Activated CD8-positive, alpha-beta memory T cell treated with anti-CD3 and anti-CD28 coated beads, Interleukin-2, amount 10 ng/mL, durations not matched to agents 7 days and 5 days (primary cell): ENCODE measurements around the gene GUCA2B. TPM values are rescaled to one million over a fixed set of nuclear protein-coding genes. Genes with fewer than 3 reads are reported as not detected.

ENCODE experiments used
- ATAC-seq: fragments of 150-1000 bp; cut with Tn5 transposase; one replicate; pipeline ENCODE4 v1.10.0; 2021; ENCODE audit warnings: moderate library complexity
- CTCF ChIA-PET: fragments of 350-600 bp; sonication (Branson Sonifier 250); formaldehyde crosslinking; loops from one replicate; lab custom pipeline; 2021; ENCODE audit warnings: antibody characterized with exemption; lab: Charles Lee
- DNase-seq: peaks from one replicate; pipeline ENCODE4 v3.0.0-alpha.2; 2020
- H3K27ac Mint-ChIP-seq: one replicate; pipeline ENCODE4 v1.8.0; 2021; ENCODE audit warnings: mild to moderate bottlenecking, mixed read lengths
- H3K27me3 Mint-ChIP-seq: one replicate; pipeline ENCODE4 v1.8.0; 2021; ENCODE audit warnings: mixed read lengths
- H3K36me3 Mint-ChIP-seq: one replicate; pipeline ENCODE4 v1.8.0; 2021; ENCODE audit warnings: mild to moderate bottlenecking, mixed read lengths
- H3K4me1 Mint-ChIP-seq: one replicate; pipeline ENCODE4 v1.8.0; 2021; ENCODE audit warnings: mixed read lengths
- H3K4me3 Mint-ChIP-seq: one replicate; pipeline ENCODE4 v1.8.0; 2021; ENCODE audit warnings: mild to moderate bottlenecking, moderate library complexity, mixed read lengths
- H3K9me3 Mint-ChIP-seq: one replicate; pipeline ENCODE4 v1.8.0; 2022; ENCODE audit warnings: low read depth, mixed read lengths
- total RNA-seq, 2 experiments: library from RNA; stranded (reverse); gene quantifications; one replicate each; pipeline ENCODE4 v1.2.3, GENCODE V29; 2021

Gene GUCA2B
- total RNA-seq, 2 experiments from 2014 or later: not detected

- H3K9me3 Mint-ChIP-seq: no peaks in the 10 kb centered on the region
- H3K27me3 Mint-ChIP-seq: peaks cover 5% of the 10 kb centered on the region
- H3K36me3 Mint-ChIP-seq: no peaks in the 10 kb centered on the region
- DNase-seq (no peak), ATAC-seq (no peak)
- CTCF ChIA-PET: no interaction called here
- no peak overlapping the region for H3K4me3 Mint-ChIP-seq
- H3K4me1 Mint-ChIP-seq: no peaks in the 10 kb centered on the region
- H3K27ac Mint-ChIP-seq: no peak overlapping the region
Measured at GRCh38 chr1:42133809-42134526, 19.2 kb upstream of the GUCA2B start.

- Mint-ChIP-seq H3K27ac (no peak overlapping the region), H3K4me1 (no peaks in the 10 kb centered on the region), H3K36me3 (no peaks in the 10 kb centered on the region), H3K27me3 (peaks cover 2% of the 10 kb centered on the region), H3K9me3 (no peaks in the 10 kb centered on the region), H3K4me3 (no peak overlapping the region)
- CTCF ChIA-PET: no interaction called here
- DNase-seq: no peak
- no peak for ATAC-seq
Measured at GRCh38 chr1:42135426-42135825, 17.8 kb upstream of the GUCA2B start.

GRCh38 chr1:42136466-42136865 lies 16.7 kb upstream of the GUCA2B start:
- Mint-ChIP-seq H3K9me3 (no peaks in the 10 kb centered on the region), H3K27ac (no peak overlapping the region), H3K4me1 (no peaks in the 10 kb centered on the region), H3K4me3 (no peak overlapping the region), H3K27me3 (peaks cover 2% of the 10 kb centered on the region), H3K36me3 (no peaks in the 10 kb centered on the region)
- DNase-seq (no peak), ATAC-seq (no peak)
- CTCF ChIA-PET: no interaction called here

- no peak overlapping the region for H3K4me3 Mint-ChIP-seq
- no peaks in the 10 kb centered on the region for H3K4me1 Mint-ChIP-seq
- no peak for DNase-seq
- peaks cover 2% of the 10 kb centered on the region for H3K27me3 Mint-ChIP-seq
- no peaks in the 10 kb centered on the region for H3K9me3 Mint-ChIP-seq
- no peak overlapping the region for H3K27ac Mint-ChIP-seq
- H3K36me3 Mint-ChIP-seq: no peaks in the 10 kb centered on the region
- no peak for ATAC-seq
- CTCF ChIA-PET: interaction anchor here (1.2 kb wide), 1 partner anchor 37 kb away, joined by 3 read pairs; no protein-coding TSS in a partner anchor
Measured at GRCh38 chr1:42137766-42138165, 15.4 kb upstream of the GUCA2B start.

GRCh38 chr1:42138586-42138985 lies 14.6 kb upstream of the GUCA2B start:
- no peak overlapping the region for H3K4me3 Mint-ChIP-seq
- H3K27ac Mint-ChIP-seq: no peak overlapping the region
- H3K9me3 Mint-ChIP-seq: no peaks in the 10 kb centered on the region
- H3K36me3 Mint-ChIP-seq: no peaks in the 10 kb centered on the region
- DNase-seq: no peak
- peaks cover 6% of the 10 kb centered on the region for H3K4me1 Mint-ChIP-seq
- H3K27me3 Mint-ChIP-seq: peaks cover 7% of the 10 kb centered on the region
- CTCF ChIA-PET: interaction anchor here (1.2 kb wide), 1 partner anchor 36 kb away, joined by 3 read pairs; no protein-coding TSS in a partner anchor
- ATAC-seq: no peak

GRCh38 chr1:42139444-42139843 lies 13.8 kb upstream of the GUCA2B start:
- CTCF ChIA-PET: no interaction called here
- peaks cover 7% of the 10 kb centered on the region for H3K4me1 Mint-ChIP-seq
- H3K27me3 Mint-ChIP-seq: peaks cover 8% of the 10 kb centered on the region
- no peak overlapping the region for H3K4me3 Mint-ChIP-seq
- no peaks in the 10 kb centered on the region for H3K9me3 Mint-ChIP-seq
- DNase-seq (no peak), ATAC-seq (no peak)
- H3K27ac Mint-ChIP-seq: no peak overlapping the region
- H3K36me3 Mint-ChIP-seq: no peaks in the 10 kb centered on the region

GRCh38 chr1:42140191-42140590 lies 13.0 kb upstream of the GUCA2B start:
- H3K27ac Mint-ChIP-seq: no peak overlapping the region
- H3K4me1 Mint-ChIP-seq: peaks cover 7% of the 10 kb centered on the region
- H3K9me3 Mint-ChIP-seq: no peaks in the 10 kb centered on the region
- ATAC-seq (no peak), DNase-seq (no peak)
- H3K27me3 Mint-ChIP-seq: peaks cover 10% of the 10 kb centered on the region
- H3K4me3 Mint-ChIP-seq: no peak overlapping the region
- H3K36me3 Mint-ChIP-seq: no peaks in the 10 kb centered on the region
- CTCF ChIA-PET: no interaction called here

- CTCF ChIA-PET: interaction anchor here (2.2 kb wide), 1 partner anchor 32 kb away, joined by 5 read pairs; no protein-coding TSS in a partner anchor
- no peaks in the 10 kb centered on the region for H3K36me3 Mint-ChIP-seq
- peaks cover 12% of the 10 kb centered on the region for H3K27me3 Mint-ChIP-seq
Measured at GRCh38 chr1:42141978-42142377, 11.2 kb upstream of the GUCA2B start.

GRCh38 chr1:42142894-42143675 lies 10.1 kb upstream of the GUCA2B start:
- Mint-ChIP-seq H3K36me3 (no peaks in the 10 kb centered on the region), H3K27ac (no peak overlapping the region), H3K27me3 (peaks cover 12% of the 10 kb centered on the region), H3K9me3 (no peaks in the 10 kb centered on the region), H3K4me3 (no peak overlapping the region), H3K4me1 (peaks cover 7% of the 10 kb centered on the region)
- DNase-seq: no peak
- CTCF ChIA-PET: interaction anchor here (2.2 kb wide), 1 partner anchor 31 kb away, joined by 5 read pairs; no protein-coding TSS in a partner anchor
- no peak for ATAC-seq

More at GRCh38 chr1:42141978-42142377, 11.2 kb upstream of the GUCA2B start:
- ATAC-seq (no peak), DNase-seq (no peak)
- no peaks in the 10 kb centered on the region for H3K9me3 Mint-ChIP-seq
- H3K27ac Mint-ChIP-seq: no peak overlapping the region
- no peak overlapping the region for H3K4me3 Mint-ChIP-seq
- peaks cover 7% of the 10 kb centered on the region for H3K4me1 Mint-ChIP-seq

GRCh38 chr1:42143896-42144710 lies 9.1 kb upstream of the GUCA2B start:
- no peak for ATAC-seq
- Mint-ChIP-seq H3K36me3 (no peaks in the 10 kb centered on the region), H3K4me3 (no peak overlapping the region), H3K27ac (no peak overlapping the region), H3K9me3 (no peaks in the 10 kb centered on the region), H3K4me1 (peaks cover 7% of the 10 kb centered on the region), H3K27me3 (peaks cover 12% of the 10 kb centered on the region)
- CTCF ChIA-PET: interaction anchor here (1.0 kb wide), 1 partner anchor 29 kb away, joined by 5 read pairs; no protein-coding TSS in a partner anchor
- DNase-seq: no peak

GRCh38 chr1:42144711-42145388 lies 8.4 kb upstream of the GUCA2B start:
- no peak for ATAC-seq
- Mint-ChIP-seq H3K27me3 (peaks cover 10% of the 10 kb centered on the region), H3K36me3 (no peaks in the 10 kb centered on the region), H3K9me3 (no peaks in the 10 kb centered on the region), H3K27ac (no peak overlapping the region), H3K4me1 (peaks cover 7% of the 10 kb centered on the region), H3K4me3 (no peak overlapping the region)
- CTCF ChIA-PET: interaction anchor here (1.0 kb wide), 1 partner anchor 28 kb away, joined by 5 read pairs; no protein-coding TSS in a partner anchor
- no peak for DNase-seq

- no peaks in the 10 kb centered on the region for H3K36me3 Mint-ChIP-seq
- H3K9me3 Mint-ChIP-seq: no peaks in the 10 kb centered on the region
- DNase-seq (no peak), ATAC-seq (no peak)
- H3K27me3 Mint-ChIP-seq: peaks cover 14% of the 10 kb centered on the region
- H3K4me3 Mint-ChIP-seq: no peak overlapping the region
- peaks cover 7% of the 10 kb centered on the region for H3K4me1 Mint-ChIP-seq
- CTCF ChIA-PET: no interaction called here
- no peak overlapping the region for H3K27ac Mint-ChIP-seq
Measured at GRCh38 chr1:42145389-42145716, 7.9 kb upstream of the GUCA2B start.
